Lower lobe of right lung (tissue), 2 donors: ENCODE data around the gene POMT2. TPM values are rescaled to one million over a fixed set of nuclear protein-coding genes. Genes with fewer than 3 reads are reported as not detected.

Source experiments
- ATAC-seq, 2 donors: fragments of 200-7000 bp; cut with Tn5 transposase; one replicate each; pipeline ENCODE4 v1.9.1; 2020 to 2022; ENCODE audit warnings: mild to moderate bottlenecking in 2 of 2, moderate library complexity in 2 of 2
- DNase-seq: peaks from one replicate; pipeline ENCODE4 v3.0.0-alpha.2; 2020
- H3K27ac ChIP-seq: fragments of 200-600 bp; one replicate; pipeline ENCODE4 v1.8.0; 2022
- H3K27me3 ChIP-seq: fragments of 200-600 bp; one replicate; pipeline ENCODE4 v1.8.0; 2022; ENCODE audit warnings: low read depth
- H3K36me3 ChIP-seq: fragments of 200-600 bp; one replicate; pipeline ENCODE4 v1.8.0; 2022; ENCODE audit warnings: mild to moderate bottlenecking
- H3K4me1 ChIP-seq: fragments of 200-600 bp; one replicate; pipeline ENCODE4 v1.8.0; 2022
- H3K4me3 ChIP-seq: fragments of 200-600 bp; one replicate; pipeline ENCODE4 v1.8.0; 2022; ENCODE audit warnings: mild to moderate bottlenecking
- H3K9me3 ChIP-seq: fragments of 200-600 bp; one replicate; pipeline ENCODE4 v1.8.0; 2022
- CTCF ChIP-seq: fragments of 200-600 bp; IDR thresholded peaks from one replicate; pipeline ENCODE4 v1.8.0; 2022; ENCODE audit warnings: antibody characterized with exemption, mild to moderate bottlenecking
- intact Hi-C: fragments of 100-400 bp; cut with DNase I; formaldehyde crosslinking; loops from one replicate; pipeline ENCODE4 v1.11.0; 2022
- total RNA-seq: library from RNA; stranded (reverse); fragmentation: NEBNext Ultra II Directional; extraction: Animal tissue kit (Norgen Biotek cat#: 25700); gene quantifications from one replicate; pipeline ENCODE4 v1.2.1, GENCODE V29; 2021
- donor health status: DM: no; HTN: yes; CAD: no; lungs with severe emphysema.

Gene POMT2
- total RNA-seq, 1 donor from 2014 or later = 23.5 TPM

- peaks cover 9% of the 10 kb centered on the region for H3K36me3 ChIP-seq
- no peak overlapping the region for H3K27ac ChIP-seq
- no peak for TF ChIP-seq CTCF
- H3K4me1 ChIP-seq = peaks cover 18% of the 10 kb centered on the region
- DNase-seq = no peak
- H3K27me3 ChIP-seq = no peaks in the 10 kb centered on the region
- H3K4me3 ChIP-seq = no peak overlapping the region
- intact Hi-C loops = no loop called here
- no peaks in the 10 kb centered on the region for H3K9me3 ChIP-seq
- ATAC-seq = no peak
Measured at GRCh38 chr14:77306851-77307496, 13.7 kb downstream of the POMT2 start.

DNA sequence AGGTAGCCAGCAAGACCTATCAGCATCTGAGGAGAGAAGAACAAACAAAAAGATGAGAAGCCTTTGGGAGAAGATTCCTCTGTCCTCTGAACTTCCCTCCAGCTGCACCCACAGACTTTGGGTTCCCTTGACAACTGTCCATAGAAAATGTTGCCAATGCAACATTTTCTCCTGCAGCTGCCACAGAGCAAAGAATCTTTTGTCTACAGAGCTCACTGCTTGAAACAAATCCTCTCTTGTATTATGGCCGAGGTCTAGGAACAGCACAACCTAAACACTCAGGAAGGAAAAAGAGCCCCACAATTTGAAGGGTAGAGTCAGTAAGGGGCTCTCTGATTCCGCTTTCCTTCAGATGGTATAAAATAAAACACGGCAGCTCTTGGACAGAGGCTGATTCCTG is 14.3 kb downstream of the POMT2 start:
- no peak for DNase-seq
- H3K36me3 ChIP-seq = peaks cover 13% of the 10 kb centered on the region
- peaks cover 18% of the 10 kb centered on the region for H3K4me1 ChIP-seq
- TF ChIP-seq CTCF = no peak
- H3K27me3 ChIP-seq = no peaks in the 10 kb centered on the region
- intact Hi-C loops = no loop called here
- ATAC-seq = no peak
- no peaks in the 10 kb centered on the region for H3K9me3 ChIP-seq
- no peak overlapping the region for H3K4me3 ChIP-seq
- H3K27ac ChIP-seq = no peak overlapping the region

DNA sequence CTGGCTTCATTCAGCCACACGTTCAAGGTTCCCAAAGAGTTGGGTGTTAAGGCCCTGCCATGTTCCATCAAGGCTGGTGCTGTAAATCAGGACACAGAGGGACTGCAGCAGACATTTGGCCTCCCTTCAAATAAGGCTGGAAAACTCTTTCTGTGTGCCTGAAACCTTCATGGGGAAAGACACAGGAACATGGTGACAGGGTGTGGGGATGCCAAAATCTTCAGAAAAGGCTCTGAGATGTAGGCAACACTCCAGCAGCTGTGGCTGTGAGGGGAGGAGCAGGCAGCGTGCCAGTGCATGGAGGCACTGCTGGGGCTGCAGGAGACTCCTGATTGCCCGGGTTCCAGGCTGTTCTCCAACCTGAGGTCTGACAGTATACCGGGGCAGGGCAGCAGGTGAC is 15.0 kb downstream of the POMT2 start:
- no peaks in the 10 kb centered on the region for H3K27me3 ChIP-seq
- intact Hi-C loops = no loop called here
- H3K27ac ChIP-seq = no peak overlapping the region
- no peak for TF ChIP-seq CTCF
- DNase-seq (no peak), ATAC-seq (no peak)
- no peaks in the 10 kb centered on the region for H3K9me3 ChIP-seq
- H3K36me3 ChIP-seq = peaks cover 13% of the 10 kb centered on the region
- peaks cover 18% of the 10 kb centered on the region for H3K4me1 ChIP-seq
- no peak overlapping the region for H3K4me3 ChIP-seq

GRCh38 chr14:77303417-77304156 is 17.1 kb downstream of the POMT2 start:
- intact Hi-C loops = no loop called here
- DNase-seq = no peak

DNA sequence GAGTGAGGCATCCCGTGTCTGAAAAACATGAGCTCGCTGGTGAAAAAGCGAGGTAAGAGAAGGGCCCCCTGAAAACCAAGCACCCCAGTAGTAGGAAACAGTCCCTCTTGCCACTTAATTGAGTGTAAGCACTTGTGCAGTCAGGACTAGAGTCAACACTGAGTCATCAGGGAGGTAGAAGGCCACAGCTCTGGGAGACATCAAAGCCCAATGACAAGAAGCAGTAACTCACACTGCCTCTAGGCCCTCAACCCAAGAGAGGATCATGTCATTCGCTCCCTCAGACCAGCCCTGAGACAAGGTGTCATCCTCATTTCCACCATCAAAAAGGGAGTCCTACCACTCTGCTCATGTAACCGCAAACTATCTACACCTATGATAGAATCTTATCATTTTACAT is 17.8 kb downstream of the POMT2 start:
- no peak for TF ChIP-seq CTCF
- intact Hi-C loops = no loop called here
- DNase-seq = no peak
- Histone ChIP-seq H3K27me3 (no peaks in the 10 kb centered on the region), H3K4me1 (peaks cover 18% of the 10 kb centered on the region), H3K27ac (no peak overlapping the region), H3K4me3 (no peak overlapping the region), H3K9me3 (no peaks in the 10 kb centered on the region), H3K36me3 (peaks cover 30% of the 10 kb centered on the region)
- peak; percentile 49 to 55 for ATAC-seq

More at GRCh38 chr14:77303417-77304156, 17.1 kb downstream of the POMT2 start:
- peak; percentile 75 to 85 for ATAC-seq
- peaks cover 18% of the 10 kb centered on the region for H3K4me1 ChIP-seq
- no peaks in the 10 kb centered on the region for H3K27me3 ChIP-seq
- no peaks in the 10 kb centered on the region for H3K9me3 ChIP-seq
- no peak overlapping the region for H3K27ac ChIP-seq
- TF ChIP-seq CTCF = no peak
- H3K4me3 ChIP-seq = no peak overlapping the region
- peaks cover 23% of the 10 kb centered on the region for H3K36me3 ChIP-seq
